ENCODE measurements around the gene ISCU. TPM values are rescaled to one million over a fixed set of nuclear protein-coding genes. Genes with fewer than 3 reads are reported as not detected.

Gene ISCU
- total RNA-seq, 1 donor = 184 TPM

DNA sequence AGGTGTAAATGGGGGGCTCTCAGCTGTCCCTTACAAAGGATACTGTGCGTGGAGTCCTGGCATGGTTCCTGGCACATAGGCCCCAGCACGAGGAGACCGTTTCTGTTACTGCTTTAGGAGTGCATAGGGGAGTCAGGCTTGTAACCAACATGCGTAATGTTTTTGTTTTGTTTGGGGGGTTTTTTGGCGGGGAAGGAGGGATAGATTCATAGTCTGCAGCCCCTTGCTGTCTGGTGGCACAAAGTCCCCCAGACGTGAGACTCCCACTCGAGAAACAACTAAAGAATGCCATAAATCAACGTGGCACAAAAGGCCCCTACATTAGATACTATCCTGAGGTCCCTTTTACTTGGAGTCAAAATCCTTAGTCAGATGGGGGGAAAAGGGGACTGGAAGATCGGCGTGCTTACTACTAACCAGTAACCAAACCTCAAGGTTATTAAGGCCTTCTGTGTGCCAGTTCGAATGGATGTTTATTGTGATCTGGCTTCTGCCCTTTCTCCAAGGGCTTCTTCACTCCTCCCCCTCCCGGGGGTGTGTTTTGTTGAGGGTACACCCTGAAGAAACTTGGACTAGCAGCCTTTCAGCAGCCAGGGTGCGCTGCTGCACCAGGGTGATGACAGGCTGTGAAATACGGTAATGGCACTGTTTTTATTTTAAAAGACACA, 874 bp downstream of the ISCU start:
- Histone ChIP-seq H3K27me3 (ENCODE audit: insufficient read depth, low read length) (no peaks in the 10 kb centered on the region), H3K79me2 (ENCODE audit: insufficient read depth, low read length) (peaks cover 45% of the 10 kb centered on the region), H3K27ac (ENCODE audit: low read depth, low read length) (peak overlapping the region; percentile 71), H3K4me1 (ENCODE audit: insufficient read depth, low read length) (peaks cover 35% of the 10 kb centered on the region), H3K36me3 (ENCODE audit: insufficient read depth, low read length) (peaks cover 42% of the 10 kb centered on the region), H3K4me3 (ENCODE audit: insufficient read depth, low read length) (peak overlapping the region; percentile 88), H3K9me3 (ENCODE audit: low read depth, low read length) (no peaks in the 10 kb centered on the region), H3K4me2 (ENCODE audit: insufficient read depth, low read length) (peak overlapping the region; percentile 89), H2AFZ (ENCODE audit: low read length) (peak overlapping the region; percentile 24), H4K20me1 (ENCODE audit: insufficient read depth, low read length) (peaks cover 15% of the 10 kb centered on the region)
- peak; percentile 92 for DNase-seq (ENCODE audit: insufficient read length, low spot score, missing footprints)
- TF ChIP-seq, protein P1, sequence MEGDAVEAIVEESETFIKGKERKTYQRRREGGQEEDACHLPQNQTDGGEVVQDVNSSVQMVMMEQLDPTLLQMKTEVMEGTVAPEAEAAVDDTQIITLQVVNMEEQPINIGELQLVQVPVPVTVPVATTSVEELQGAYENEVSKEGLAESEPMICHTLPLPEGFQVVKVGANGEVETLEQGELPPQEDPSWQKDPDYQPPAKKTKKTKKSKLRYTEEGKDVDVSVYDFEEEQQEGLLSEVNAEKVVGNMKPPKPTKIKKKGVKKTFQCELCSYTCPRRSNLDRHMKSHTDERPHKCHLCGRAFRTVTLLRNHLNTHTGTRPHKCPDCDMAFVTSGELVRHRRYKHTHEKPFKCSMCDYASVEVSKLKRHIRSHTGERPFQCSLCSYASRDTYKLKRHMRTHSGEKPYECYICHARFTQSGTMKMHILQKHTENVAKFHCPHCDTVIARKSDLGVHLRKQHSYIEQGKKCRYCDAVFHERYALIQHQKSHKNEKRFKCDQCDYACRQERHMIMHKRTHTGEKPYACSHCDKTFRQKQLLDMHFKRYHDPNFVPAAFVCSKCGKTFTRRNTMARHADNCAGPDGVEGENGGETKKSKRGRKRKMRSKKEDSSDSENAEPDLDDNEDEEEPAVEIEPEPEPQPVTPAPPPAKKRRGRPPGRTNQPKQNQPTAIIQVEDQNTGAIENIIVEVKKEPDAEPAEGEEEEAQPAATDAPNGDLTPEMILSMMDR (IDR thresholded peaks at IDR 0.05; ENCODE audit: extremely low read depth, low read depth, low read length) = peak; percentile 98

DNA sequence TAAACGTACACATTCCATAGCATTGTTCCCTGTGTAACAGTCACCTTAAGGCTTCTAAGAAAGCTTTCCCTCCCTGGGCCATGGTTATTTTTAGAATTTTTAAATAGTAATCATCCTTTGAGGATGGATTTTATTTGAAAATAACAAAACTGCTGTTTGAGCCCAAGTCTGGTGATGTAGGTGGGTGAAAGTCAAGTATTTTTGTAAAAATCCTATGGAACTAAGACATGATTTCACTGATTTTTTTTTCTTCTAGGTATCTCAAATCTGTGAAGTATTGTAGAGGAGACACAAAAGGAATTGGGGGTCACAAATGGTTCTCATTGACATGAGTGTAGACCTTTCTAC, 1.4 kb downstream of the ISCU start:
- no peak for DNase-seq (ENCODE audit: insufficient read length, low spot score, missing footprints)
- Histone ChIP-seq H3K27ac (ENCODE audit: low read depth, low read length) (peak overlapping the region; percentile 71), H3K9me3 (ENCODE audit: low read depth, low read length) (no peaks in the 10 kb centered on the region), H2AFZ (ENCODE audit: low read length) (no peak overlapping the region), H3K79me2 (ENCODE audit: insufficient read depth, low read length) (peaks cover 41% of the 10 kb centered on the region), H3K36me3 (ENCODE audit: insufficient read depth, low read length) (peaks cover 47% of the 10 kb centered on the region), H3K4me3 (ENCODE audit: insufficient read depth, low read length) (peak overlapping the region; percentile 88), H3K27me3 (ENCODE audit: insufficient read depth, low read length) (no peaks in the 10 kb centered on the region), H4K20me1 (ENCODE audit: insufficient read depth, low read length) (peaks cover 13% of the 10 kb centered on the region), H3K4me1 (ENCODE audit: insufficient read depth, low read length) (peaks cover 35% of the 10 kb centered on the region), H3K4me2 (ENCODE audit: insufficient read depth, low read length) (peak overlapping the region; percentile 89)
- TF ChIP-seq, protein P1 (IDR thresholded peaks at IDR 0.05; ENCODE audit: extremely low read depth, low read depth, low read length) = no peak

DNA sequence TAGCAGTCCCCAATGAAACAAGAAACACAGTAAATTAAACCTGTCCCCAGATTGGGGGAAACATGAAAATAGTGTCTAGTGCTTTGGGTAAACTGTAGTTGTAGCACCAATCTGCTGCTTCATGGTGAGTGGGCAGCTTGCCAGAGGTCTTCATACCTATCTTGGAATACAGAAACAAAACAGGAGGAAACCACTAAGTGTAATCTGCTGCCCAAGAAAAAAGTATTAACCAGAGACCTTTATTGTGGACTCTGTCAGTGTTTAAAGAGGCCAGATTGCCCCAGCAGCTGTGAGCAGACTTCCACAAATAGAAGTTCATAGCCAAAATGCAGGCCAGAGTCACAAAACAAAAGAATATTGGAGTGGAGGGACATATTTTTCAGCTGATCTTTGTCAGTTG, 2.3 kb downstream of the ISCU start:
- no peaks in the 10 kb centered on the region for H3K27me3 ChIP-seq (ENCODE audit: insufficient read depth, low read length)
- no peak overlapping the region for H2AFZ ChIP-seq (ENCODE audit: low read length)
- no peaks in the 10 kb centered on the region for H3K9me3 ChIP-seq (ENCODE audit: low read depth, low read length)
- peaks cover 32% of the 10 kb centered on the region for H3K79me2 ChIP-seq (ENCODE audit: insufficient read depth, low read length)
- peaks cover 33% of the 10 kb centered on the region for H3K4me1 ChIP-seq (ENCODE audit: insufficient read depth, low read length)
- no peak for DNase-seq (ENCODE audit: insufficient read length, low spot score, missing footprints)
- H4K20me1 ChIP-seq (ENCODE audit: insufficient read depth, low read length) = peaks cover 10% of the 10 kb centered on the region
- TF ChIP-seq, protein P1 (IDR thresholded peaks at IDR 0.05; ENCODE audit: extremely low read depth, low read depth, low read length) = no peak
- H3K27ac ChIP-seq (ENCODE audit: low read depth, low read length) = no peak overlapping the region
- H3K36me3 ChIP-seq (ENCODE audit: insufficient read depth, low read length) = peaks cover 50% of the 10 kb centered on the region
- H3K4me2 ChIP-seq (ENCODE audit: insufficient read depth, low read length) = no peak overlapping the region
- no peak overlapping the region for H3K4me3 ChIP-seq (ENCODE audit: insufficient read depth, low read length)

GRCh38 chr12:108565146-108565545, 2.8 kb downstream of the ISCU start:
- Histone ChIP-seq H2AFZ (ENCODE audit: low read length) (no peak overlapping the region), H4K20me1 (ENCODE audit: insufficient read depth, low read length) (peaks cover 6% of the 10 kb centered on the region), H3K4me1 (ENCODE audit: insufficient read depth, low read length) (peaks cover 28% of the 10 kb centered on the region), H3K27me3 (ENCODE audit: insufficient read depth, low read length) (no peaks in the 10 kb centered on the region), H3K27ac (ENCODE audit: low read depth, low read length) (no peak overlapping the region), H3K36me3 (ENCODE audit: insufficient read depth, low read length) (peaks cover 50% of the 10 kb centered on the region), H3K4me2 (ENCODE audit: insufficient read depth, low read length) (no peak overlapping the region), H3K4me3 (ENCODE audit: insufficient read depth, low read length) (no peak overlapping the region), H3K79me2 (ENCODE audit: insufficient read depth, low read length) (peaks cover 28% of the 10 kb centered on the region), H3K9me3 (ENCODE audit: low read depth, low read length) (no peaks in the 10 kb centered on the region)
- TF ChIP-seq, protein P1 (IDR thresholded peaks at IDR 0.05; ENCODE audit: extremely low read depth, low read depth, low read length) = no peak
- no peak for DNase-seq (ENCODE audit: insufficient read length, low spot score, missing footprints)

All from osteoblast (primary cell).